Activated naive CD4-positive, alpha-beta T cell treated with anti-CD3 and anti-CD28 coated beads for 36 hours (primary cell): ENCODE results near the gene HK1. TPM values are rescaled to one million over a fixed set of nuclear protein-coding genes. Genes with fewer than 3 reads are reported as not detected.
"Not testable (repeated sequence)": the region's sequence is repeated elsewhere in the genome, so short reads cannot be mapped to it uniquely, and the experiment has no call there.

ENCODE experiments used
- CTCF ChIA-PET: fragments of 350-600 bp; sonication (Branson Sonifier 250); formaldehyde crosslinking; loops from one replicate; lab custom pipeline; 2021; ENCODE audit warnings: antibody characterized with exemption; lab: Charles Lee
- DNase-seq: peaks from one replicate; pipeline ENCODE4 v3.0.0-alpha.2; 2020
- H3K27ac Mint-ChIP-seq: one replicate; pipeline ENCODE4 v1.8.0; 2021; ENCODE audit warnings: mild to moderate bottlenecking, mixed read lengths
- H3K27me3 Mint-ChIP-seq: one replicate; pipeline ENCODE4 v1.8.0; 2021; ENCODE audit warnings: low read depth, mixed read lengths
- H3K36me3 Mint-ChIP-seq: one replicate; pipeline ENCODE4 v1.8.0; 2021; ENCODE audit warnings: low read depth, mixed read lengths
- H3K4me1 Mint-ChIP-seq: one replicate; pipeline ENCODE4 v1.8.0; 2021; ENCODE audit warnings: low read depth, mixed read lengths
- H3K4me3 Mint-ChIP-seq: one replicate; pipeline ENCODE4 v1.8.0; 2021; ENCODE audit warnings: mild to moderate bottlenecking, moderate library complexity, mixed read lengths
- H3K9me3 Mint-ChIP-seq: one replicate; pipeline ENCODE4 v1.8.0; 2021; ENCODE audit warnings: mixed read lengths
- intact Hi-C: fragments of 100-400 bp; cut with micrococcal nuclease; formaldehyde crosslinking; loops from one replicate; pipeline ENCODE4 v1.15.1; 2023
- total RNA-seq, 2 experiments: library from RNA; stranded (reverse); gene quantifications; one replicate each; pipeline ENCODE4 v1.2.3, GENCODE V29; 2021

HK1 gene
- total RNA-seq, 2 experiments from 2014 or later = 172 to 179 TPM

- no peak overlapping the region for H3K4me3 Mint-ChIP-seq
- no peak for DNase-seq
- peaks cover 2% of the 10 kb centered on the region for H3K27me3 Mint-ChIP-seq
- no peaks in the 10 kb centered on the region for H3K9me3 Mint-ChIP-seq
- intact Hi-C loops = no loop called here
- CTCF ChIA-PET = no interaction called here
- no peaks in the 10 kb centered on the region for H3K36me3 Mint-ChIP-seq
- no peak overlapping the region for H3K27ac Mint-ChIP-seq
- H3K4me1 Mint-ChIP-seq = no peaks in the 10 kb centered on the region
Observed at GRCh38 chr10:69443354-69443753, 165.1 kb downstream of the HK1 start.

DNA sequence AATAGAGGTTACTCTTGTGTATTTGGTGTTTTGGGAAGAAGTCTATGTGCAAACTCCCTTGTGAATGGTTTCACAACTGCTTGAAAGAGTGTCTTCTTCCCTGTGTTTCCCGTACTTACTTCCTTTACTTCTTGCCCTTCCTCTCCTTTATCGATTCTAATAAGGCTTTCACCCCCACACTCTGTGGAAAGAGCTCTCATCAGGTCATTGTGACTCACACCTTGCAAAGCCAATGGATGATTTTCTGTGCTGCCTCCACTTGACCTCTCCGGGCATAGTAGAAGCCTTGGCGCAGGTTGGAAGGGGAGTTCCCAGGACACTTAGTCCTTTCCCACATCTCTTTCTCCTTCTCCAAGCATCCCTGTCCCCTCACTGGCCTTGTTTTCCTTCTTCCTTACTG, 166.7 kb downstream of the HK1 start:
- peaks cover 3% of the 10 kb centered on the region for H3K4me1 Mint-ChIP-seq
- no peak overlapping the region for H3K27ac Mint-ChIP-seq
- DNase-seq = no peak
- no peak overlapping the region for H3K4me3 Mint-ChIP-seq
- H3K9me3 Mint-ChIP-seq = no peaks in the 10 kb centered on the region
- H3K27me3 Mint-ChIP-seq = no peaks in the 10 kb centered on the region
- CTCF ChIA-PET = interaction anchor here (0.7 to 0.8 kb wide), 2 partner anchors 22 to 54 kb away, joined by 3 read pairs; no protein-coding TSS in a partner anchor
- intact Hi-C loops = no loop called here
- H3K36me3 Mint-ChIP-seq = no peaks in the 10 kb centered on the region

DNA sequence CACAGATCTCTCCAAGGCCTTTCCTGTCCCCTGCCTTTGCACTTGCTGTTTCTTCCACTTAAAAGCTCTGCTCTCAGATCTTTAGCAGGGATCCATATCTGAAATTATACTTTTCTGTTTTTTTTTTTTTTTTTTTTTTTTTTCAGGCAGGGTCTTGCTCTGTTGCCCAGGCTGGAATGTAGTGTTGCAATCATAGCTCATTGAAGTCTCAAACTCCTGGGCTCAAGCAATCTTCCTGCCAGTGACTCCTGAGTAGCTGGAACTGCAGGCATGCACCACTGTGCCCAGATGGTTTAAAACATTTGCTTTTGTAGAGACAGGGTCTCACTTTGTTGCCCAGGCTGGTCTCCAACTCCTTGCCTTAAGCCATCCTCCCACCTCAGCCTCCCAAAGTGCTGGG, 167.9 kb downstream of the HK1 start:
- no peak overlapping the region for H3K4me3 Mint-ChIP-seq
- CTCF ChIA-PET = interaction anchor here (1.0 to 1.7 kb wide), 4 partner anchors 9 to 20 kb away, joined by 3 to 6 read pairs (median 4); no protein-coding TSS in a partner anchor
- H3K4me1 Mint-ChIP-seq = peaks cover 7% of the 10 kb centered on the region
- intact Hi-C loops = no loop called here
- H3K27ac Mint-ChIP-seq = no peak overlapping the region
- no peaks in the 10 kb centered on the region for H3K9me3 Mint-ChIP-seq
- H3K36me3 Mint-ChIP-seq = no peaks in the 10 kb centered on the region
- H3K27me3 Mint-ChIP-seq = no peaks in the 10 kb centered on the region
- no peak for DNase-seq

- Mint-ChIP-seq H3K27me3 (no peaks in the 10 kb centered on the region), H3K27ac (no peak overlapping the region), H3K9me3 (no peaks in the 10 kb centered on the region), H3K4me3 (no peak overlapping the region), H3K4me1 (peaks cover 7% of the 10 kb centered on the region), H3K36me3 (no peaks in the 10 kb centered on the region)
- DNase-seq = no peak
- intact Hi-C loops = no loop called here
- CTCF ChIA-PET = interaction anchor here (0.8 to 1.7 kb wide), 6 partner anchors 9 to 589 kb away, joined by 3 to 6 read pairs (median 3); no protein-coding TSS in a partner anchor
Observed at GRCh38 chr10:69446650-69447151, 168.4 kb downstream of the HK1 start.

DNA sequence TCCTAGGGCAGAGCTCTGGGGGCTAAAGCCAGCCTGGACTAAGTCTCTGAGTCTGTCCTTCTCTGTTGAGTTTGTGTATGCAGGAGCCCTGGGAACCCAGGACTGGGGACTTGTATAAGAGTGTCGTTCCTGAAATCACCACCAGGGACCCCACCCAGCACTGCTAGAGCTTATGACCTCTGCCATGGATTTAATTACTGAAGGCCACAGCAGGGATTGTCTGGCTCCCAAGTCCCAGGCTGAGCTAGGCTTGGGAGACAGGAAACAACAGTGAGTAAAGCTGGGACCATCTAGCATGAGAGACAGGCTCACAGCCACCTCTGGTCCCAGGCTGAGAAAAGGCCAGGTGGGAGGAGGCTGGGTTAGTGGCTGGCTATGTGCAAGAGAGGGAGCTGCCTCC, 171.5 kb downstream of the HK1 start:
- peak; percentile 58 for DNase-seq
- intact Hi-C loops = no loop called here
- Mint-ChIP-seq H3K4me3 (no peak overlapping the region), H3K4me1 (peaks cover 11% of the 10 kb centered on the region), H3K27me3 (peaks cover 2% of the 10 kb centered on the region), H3K36me3 (no peaks in the 10 kb centered on the region), H3K27ac (no peak overlapping the region), H3K9me3 (no peaks in the 10 kb centered on the region)
- CTCF ChIA-PET = interaction anchor here (0.6 to 1.8 kb wide), 12 partner anchors 13 to 188 kb away, joined by 3 to 7 read pairs (median 4); no protein-coding TSS in a partner anchor

- DNase-seq, H3K36me3 Mint-ChIP-seq, H3K4me3 Mint-ChIP-seq, H3K27me3 Mint-ChIP-seq, intact Hi-C loops, H3K27ac Mint-ChIP-seq, H3K9me3 Mint-ChIP-seq: not testable (repeated sequence)
- CTCF ChIA-PET = interaction anchor here (0.6 to 1.8 kb wide), 11 partner anchors 12 to 187 kb away, joined by 3 to 7 read pairs (median 4); no protein-coding TSS in a partner anchor
- peaks cover 11% of the 10 kb centered on the region for H3K4me1 Mint-ChIP-seq
Observed at GRCh38 chr10:69450395-69450794, 172.1 kb downstream of the HK1 start.

GRCh38 chr10:69451209-69451783, 173.0 kb downstream of the HK1 start, which contains the start of gene TSPAN15:
TSPAN15 (plus strand) TSS chr10:69451465; CDS start chr10:69451595, 130 bp downstream.
- peaks cover 11% of the 10 kb centered on the region for H3K4me1 Mint-ChIP-seq
- H3K9me3 Mint-ChIP-seq = no peaks in the 10 kb centered on the region
- intact Hi-C loops = loop anchor here (1.0 kb wide), 1 partner anchor 56 kb away; no protein-coding TSS in a partner anchor
- H3K27me3 Mint-ChIP-seq = peaks cover 2% of the 10 kb centered on the region
- H3K36me3 Mint-ChIP-seq = no peaks in the 10 kb centered on the region
- no peak within 1 kb of the TSS for H3K27ac Mint-ChIP-seq
- H3K4me3 Mint-ChIP-seq = peak within 1 kb of the TSS; percentile 84
- DNase-seq = peak; percentile 84
- CTCF ChIA-PET = interaction anchor here (0.9 to 1.5 kb wide), 2 partner anchors 21 to 41 kb away, joined by 3 to 7 read pairs; no protein-coding TSS in a partner anchor

Other genes starting within 250 kb of the HK1 start
- gene SRGN, start 190.4 kb upstream of the HK1 start, total RNA-seq = 100 to 1,000 TPM; 197 to 198 TPM
- 10 to 100 TPM; 26.2 to 27.9 TPM for gene VPS26A, start 154.3 kb upstream of the HK1 start, total RNA-seq
- 10 to 100 TPM; 38.4 to 41.1 TPM for gene SUPV3L1, start 98.3 kb upstream of the HK1 start, total RNA-seq
- 1 to 10 TPM; 1.5 to 1.6 TPM for gene HKDC1, start 58.2 kb upstream of the HK1 start, total RNA-seq
- gene TACR2, start 138.4 kb downstream of the HK1 start, total RNA-seq = not detected
- 1 to 10 TPM in 1 of 2 experiments, under 1 TPM in 1; 0.72 to 1.1 TPM for gene TSPAN15, start 173.0 kb downstream of the HK1 start, total RNA-seq